BLaER1 (cell line): ENCODE data around the gene GYG2.
"Not testable (repeated sequence)": the region's sequence is repeated elsewhere in the genome, so short reads cannot be mapped to it uniquely, and the experiment has no call there.

Source experiments
- H3K27ac ChIP-seq: shearing (Covaris generic); formaldehyde crosslinking; 2 replicates; pipeline ENCODE4 v1.8.1; 2022
- H3K27me3 ChIP-seq: shearing (Covaris generic); formaldehyde crosslinking; 2 replicates; pipeline ENCODE4 v1.8.1; 2022
- H3K36me3 ChIP-seq: shearing (Covaris generic); formaldehyde crosslinking; 2 replicates; pipeline ENCODE4 v1.8.1; 2022
- H3K4me1 ChIP-seq: shearing (Covaris generic); formaldehyde crosslinking; 2 replicates; pipeline ENCODE4 v1.8.1; 2022
- H3K4me2 ChIP-seq: shearing (Covaris generic); formaldehyde crosslinking; 2 replicates; pipeline ENCODE4 v1.8.1; 2022
- H3K4me3 ChIP-seq: shearing (Covaris generic); formaldehyde crosslinking; 2 replicates; pipeline ENCODE4 v1.8.1; 2022
- H3K9ac ChIP-seq: shearing (Covaris generic); formaldehyde crosslinking; 2 replicates; pipeline ENCODE4 v1.8.1; 2022
- H3K9me3 ChIP-seq: shearing (Covaris generic); formaldehyde crosslinking; 2 replicates; pipeline ENCODE4 v1.8.1; 2022
- H4K20me1 ChIP-seq: shearing (Covaris generic); formaldehyde crosslinking; 2 replicates; pipeline ENCODE4 v1.8.1; 2022
- Cebpa-rat ChIP-seq: shearing (Covaris generic); IDR thresholded peaks from 2 replicates; pipeline ENCODE4 v1.8.1; 2022

The GYG2 gene

DNA sequence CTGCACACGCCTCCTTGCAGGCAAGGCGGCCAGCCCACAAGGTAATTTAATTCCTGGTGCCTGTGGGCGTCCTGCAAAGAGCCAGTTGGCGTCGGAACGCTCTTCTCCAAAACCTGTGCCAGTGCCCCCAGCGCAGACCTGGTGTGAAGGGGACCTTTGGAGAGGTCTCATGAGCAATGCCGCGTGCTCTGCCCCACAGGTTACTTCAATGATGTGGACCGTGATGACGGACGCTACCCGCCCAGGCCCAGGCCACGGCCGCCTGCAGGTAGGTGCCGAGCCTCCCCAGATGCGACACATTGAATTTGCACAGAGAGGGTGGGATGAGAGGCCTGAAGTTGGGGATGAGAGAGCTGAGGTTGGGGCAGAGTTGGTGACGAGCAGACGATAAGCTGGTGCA, 34.4 kb upstream of the GYG2 start:
- peaks cover 31% of the 10 kb centered on the region for H3K4me1 ChIP-seq
- H3K9ac ChIP-seq, result no peak overlapping the region
- H4K20me1 ChIP-seq, result no peaks in the 10 kb centered on the region
- H3K4me2 ChIP-seq, result no peak overlapping the region
- no peaks in the 10 kb centered on the region for H3K27me3 ChIP-seq
- H3K4me3 ChIP-seq, result no peak overlapping the region
- TF ChIP-seq Cebpa-rat, result no peak
- H3K9me3 ChIP-seq, result no peaks in the 10 kb centered on the region
- no peaks in the 10 kb centered on the region for H3K36me3 ChIP-seq
- H3K27ac ChIP-seq, result no peak overlapping the region

DNA sequence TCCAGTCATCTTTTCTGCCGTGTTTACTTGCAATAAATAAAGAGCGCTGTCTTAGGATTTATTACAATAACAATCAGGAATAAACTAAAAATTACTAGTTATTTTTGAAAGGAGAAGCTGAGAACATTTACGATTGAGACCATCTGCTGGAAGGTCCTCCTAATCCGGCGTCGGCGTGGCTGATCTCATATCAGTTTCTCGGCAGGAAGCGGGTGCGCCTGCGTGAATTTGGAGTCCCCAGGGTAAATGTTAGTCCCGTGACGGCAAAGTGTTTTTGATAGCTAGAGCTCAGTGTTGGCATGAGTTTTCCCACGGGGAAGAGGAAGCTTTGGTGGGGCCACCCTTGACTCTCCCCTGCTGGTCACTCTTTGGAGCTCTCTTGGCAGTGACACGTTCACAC, 31.9 kb upstream of the GYG2 start:
- Histone ChIP-seq H3K4me2 (peak overlapping the region; percentile 76), H3K4me1 (peaks cover 40% of the 10 kb centered on the region), H3K4me3 (peak overlapping the region; percentile 38; the same call in 1 of the 2 replicates)
- not testable (repeated sequence) for H3K9me3 ChIP-seq, H3K27ac ChIP-seq, H3K9ac ChIP-seq, H3K36me3 ChIP-seq, H4K20me1 ChIP-seq, H3K27me3 ChIP-seq

DNA sequence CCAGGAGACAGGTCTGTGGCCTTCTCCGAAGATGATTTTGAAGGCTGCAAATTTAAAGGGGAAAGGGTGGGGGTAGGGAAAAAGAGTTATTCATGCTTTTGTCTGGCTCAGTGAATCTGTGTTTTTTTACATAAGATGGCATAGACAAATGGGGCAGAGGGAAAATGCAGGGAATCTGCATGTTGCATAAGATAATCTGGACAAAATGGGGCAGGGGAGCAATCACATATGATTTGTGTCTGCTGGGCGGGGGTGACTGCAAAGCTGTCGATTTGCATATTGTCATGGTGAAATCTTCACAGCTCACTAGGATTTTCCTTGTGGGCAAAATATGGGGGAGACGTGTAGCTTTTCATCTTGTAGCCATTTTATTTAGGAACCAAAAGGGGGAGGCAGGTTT, 29.4 kb upstream of the GYG2 start:
- Histone ChIP-seq H3K4me1 (peaks cover 52% of the 10 kb centered on the region), H3K9ac (no peak overlapping the region), H3K27ac (no peak overlapping the region), H3K4me3 (no peak overlapping the region), H3K9me3 (no peaks in the 10 kb centered on the region), H3K27me3 (no peaks in the 10 kb centered on the region), H3K4me2 (peak overlapping the region; percentile 40), H3K36me3 (no peaks in the 10 kb centered on the region), H4K20me1 (no peaks in the 10 kb centered on the region)
- TF ChIP-seq Cebpa-rat, result no peak

DNA sequence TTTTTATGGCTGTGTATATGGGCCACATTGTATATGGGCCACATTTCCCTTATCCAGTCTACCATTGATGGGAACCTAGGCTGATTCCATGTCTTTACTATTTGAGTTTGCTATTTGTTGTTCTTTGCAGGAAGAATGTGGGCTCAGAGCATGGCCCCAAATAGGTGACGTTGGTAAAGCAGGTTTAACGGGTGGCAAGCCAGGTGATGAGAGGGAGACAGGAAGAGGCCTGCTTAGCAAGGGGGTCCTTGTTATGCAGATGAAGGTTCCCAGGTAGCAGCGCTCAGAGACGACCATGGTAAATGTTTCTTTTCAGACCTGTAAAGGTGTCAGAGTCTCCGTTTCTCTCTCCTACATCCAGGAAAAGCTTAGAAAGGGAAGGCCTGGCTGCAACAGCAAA, 28.8 kb upstream of the GYG2 start:
- not testable (repeated sequence) for H3K36me3 ChIP-seq, H3K4me3 ChIP-seq, H3K27ac ChIP-seq, H3K9ac ChIP-seq, H3K9me3 ChIP-seq, H4K20me1 ChIP-seq, H3K27me3 ChIP-seq
- Histone ChIP-seq H3K4me1 (peaks cover 58% of the 10 kb centered on the region), H3K4me2 (peak overlapping the region; percentile 40; the same call in 1 of the 2 replicates)

DNA sequence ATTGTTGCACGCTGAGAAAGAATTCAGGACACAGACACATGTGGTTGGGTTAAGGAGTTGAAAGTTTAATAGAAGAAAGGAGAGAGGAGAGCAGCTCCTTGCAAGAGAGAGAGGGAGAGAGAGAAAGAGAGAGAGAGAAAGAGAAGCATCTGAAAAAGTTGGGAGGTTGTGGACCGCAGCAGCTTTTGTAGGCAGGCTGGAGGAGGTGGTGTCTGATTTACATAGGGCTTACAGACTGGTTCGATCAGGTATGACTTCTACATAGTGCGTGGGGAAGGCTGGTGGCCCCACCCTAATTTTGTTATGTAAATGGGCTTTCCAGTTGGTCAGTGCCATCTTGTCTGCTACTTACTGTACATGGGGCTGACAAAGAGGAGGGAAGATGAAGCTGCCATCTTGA, 27.5 kb upstream of the GYG2 start:
- H3K9ac ChIP-seq, result no peak overlapping the region
- H3K4me2 ChIP-seq, result no peak overlapping the region
- no peak overlapping the region for H3K4me3 ChIP-seq
- H3K36me3 ChIP-seq, result no peaks in the 10 kb centered on the region
- H3K9me3 ChIP-seq, result no peaks in the 10 kb centered on the region
- H3K4me1 ChIP-seq, result peaks cover 64% of the 10 kb centered on the region
- H3K27me3 ChIP-seq, result no peaks in the 10 kb centered on the region
- H4K20me1 ChIP-seq, result no peaks in the 10 kb centered on the region
- TF ChIP-seq Cebpa-rat, result no peak
- no peak overlapping the region for H3K27ac ChIP-seq

DNA sequence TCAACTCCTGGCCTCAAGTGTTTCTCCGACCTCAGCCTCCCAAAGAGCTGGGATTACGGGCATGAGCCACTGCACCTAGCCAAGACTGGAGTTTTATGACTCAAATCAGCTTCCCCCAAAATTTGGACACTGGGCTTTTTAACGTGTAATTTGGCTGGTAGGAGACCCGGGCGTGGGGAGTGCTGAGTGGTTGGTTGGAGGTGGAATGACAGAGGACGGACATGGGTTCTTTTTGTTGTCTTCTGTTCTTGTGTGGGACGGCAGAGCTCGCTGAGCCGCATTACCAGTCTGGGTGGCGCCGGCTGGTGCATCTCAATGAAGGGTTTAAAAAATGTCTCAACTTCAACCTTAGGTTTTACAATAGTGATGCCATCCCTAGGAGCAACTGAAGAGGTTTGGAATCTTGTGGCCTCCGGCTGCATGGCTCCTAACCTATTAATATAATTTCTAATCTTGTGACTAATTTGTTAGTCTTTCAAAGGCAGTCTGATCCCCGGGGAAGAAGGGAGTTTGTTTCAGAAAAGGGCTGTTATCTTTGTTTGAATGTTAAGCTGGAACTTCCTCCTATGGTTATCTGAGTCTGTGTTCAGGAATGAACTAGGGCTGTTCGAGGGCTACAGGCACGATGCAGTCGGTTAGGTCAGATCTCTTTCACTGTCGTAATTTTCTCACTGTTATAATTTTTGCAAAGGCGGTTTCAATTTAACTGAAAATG, 26.2 kb upstream of the GYG2 start:
- Histone ChIP-seq H3K4me1 (peaks cover 52% of the 10 kb centered on the region), H3K4me2 (peak overlapping the region; percentile 77), H3K9ac (0 out of 2 replicates have a peak overlapping the region, but pooled peaks have one; percentile 48), H3K27ac (peak overlapping the region; percentile 37; the same call in 1 of the 2 replicates)
- H3K9me3 ChIP-seq, H3K36me3 ChIP-seq, H3K27me3 ChIP-seq, H3K4me3 ChIP-seq, H4K20me1 ChIP-seq: not testable (repeated sequence)

DNA sequence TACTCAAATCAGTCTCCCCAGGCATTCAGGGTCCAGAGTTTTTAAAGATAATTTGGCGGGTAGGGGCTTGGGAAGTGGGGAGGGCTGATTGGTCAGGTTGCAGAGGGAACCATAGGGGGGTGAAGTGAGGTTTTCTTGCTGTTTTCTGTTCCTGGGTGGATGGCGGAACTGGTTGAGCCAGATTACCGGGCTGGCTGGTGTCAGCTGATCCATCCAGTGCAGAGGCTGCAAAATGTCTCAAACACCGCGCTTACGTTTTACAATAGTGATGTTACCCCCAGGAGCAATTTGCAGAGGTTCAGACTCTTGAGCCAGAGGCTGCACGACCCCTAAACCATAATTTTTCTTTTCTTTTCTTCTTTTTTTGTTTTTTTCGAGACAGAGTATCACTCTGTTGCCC, 25.2 kb upstream of the GYG2 start:
- not testable (repeated sequence) for H4K20me1 ChIP-seq, H3K9ac ChIP-seq, H3K9me3 ChIP-seq, H3K27ac ChIP-seq, H3K4me3 ChIP-seq, H3K27me3 ChIP-seq, H3K36me3 ChIP-seq
- H3K4me2 ChIP-seq, result peak overlapping the region; percentile 77; the same call in 1 of the 2 replicates
- H3K4me1 ChIP-seq, result peaks cover 47% of the 10 kb centered on the region

DNA sequence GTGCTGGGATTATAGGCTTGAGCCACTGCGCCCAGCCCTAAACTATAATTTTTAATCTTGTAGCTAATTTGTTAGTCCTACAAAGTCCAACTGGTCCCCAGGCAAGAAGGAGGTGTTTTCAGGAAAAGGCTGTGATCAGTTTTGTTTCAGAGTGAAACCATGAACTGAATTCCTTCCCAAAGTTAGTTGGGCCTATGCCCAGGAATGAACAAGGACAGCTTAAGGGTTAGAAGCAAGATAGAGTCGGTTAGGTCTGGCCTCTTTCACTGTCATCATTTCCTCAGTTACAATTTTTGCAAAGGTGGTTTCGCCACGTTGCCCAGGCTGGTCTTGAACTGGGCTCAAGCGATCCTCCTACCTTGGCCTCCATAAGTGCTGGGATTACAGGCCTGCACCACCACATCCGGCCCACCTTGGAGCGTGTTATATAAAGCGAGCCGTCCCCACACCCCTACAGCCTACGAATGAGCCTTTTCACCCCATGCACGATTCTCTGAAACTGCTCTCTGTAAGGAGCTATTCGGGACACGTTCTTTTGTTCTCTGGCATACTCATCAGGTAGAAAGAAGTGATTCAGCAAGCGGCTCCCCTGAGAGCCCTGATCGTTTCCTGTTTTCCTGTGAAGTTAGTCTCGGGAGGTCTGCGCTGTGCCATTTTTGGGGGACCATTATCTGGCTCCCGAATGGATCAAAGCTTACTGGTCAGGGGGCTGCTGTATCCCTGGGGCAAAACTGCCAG, 24.5 kb upstream of the GYG2 start:
- H3K9ac ChIP-seq, H3K27ac ChIP-seq, H3K9me3 ChIP-seq, H3K27me3 ChIP-seq, H3K4me3 ChIP-seq, H3K36me3 ChIP-seq, H4K20me1 ChIP-seq: not testable (repeated sequence)
- H3K4me2 ChIP-seq, result peak overlapping the region; percentile 30; the same call in 1 of the 2 replicates
- peaks cover 44% of the 10 kb centered on the region for H3K4me1 ChIP-seq

DNA sequence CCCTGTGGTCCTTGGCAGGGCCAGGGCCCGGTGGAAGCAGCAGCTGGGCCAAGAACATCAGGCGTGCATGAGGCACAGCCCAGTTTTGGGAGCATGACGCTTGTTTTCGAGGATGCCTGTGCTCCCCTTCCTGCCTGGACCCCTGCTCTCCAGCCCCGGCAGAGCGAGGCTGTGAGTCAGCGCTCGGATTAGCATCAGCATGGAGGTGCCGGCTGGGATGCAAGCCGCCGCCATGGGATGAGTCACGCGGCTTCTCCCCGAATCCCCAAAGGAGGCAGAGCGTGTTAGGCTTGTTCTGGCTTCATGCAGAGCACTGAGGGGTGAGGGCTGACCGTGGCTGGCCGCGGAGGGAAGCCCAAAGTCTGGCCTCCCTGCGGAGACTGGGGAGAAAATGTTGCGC, 23.9 kb upstream of the GYG2 start:
- H3K9ac ChIP-seq, H3K36me3 ChIP-seq, H3K4me3 ChIP-seq, H3K27ac ChIP-seq, H3K27me3 ChIP-seq, H4K20me1 ChIP-seq, H3K9me3 ChIP-seq: not testable (repeated sequence)
- peak overlapping the region; percentile 30; the same call in 1 of the 2 replicates for H3K4me2 ChIP-seq
- H3K4me1 ChIP-seq, result peaks cover 38% of the 10 kb centered on the region

DNA sequence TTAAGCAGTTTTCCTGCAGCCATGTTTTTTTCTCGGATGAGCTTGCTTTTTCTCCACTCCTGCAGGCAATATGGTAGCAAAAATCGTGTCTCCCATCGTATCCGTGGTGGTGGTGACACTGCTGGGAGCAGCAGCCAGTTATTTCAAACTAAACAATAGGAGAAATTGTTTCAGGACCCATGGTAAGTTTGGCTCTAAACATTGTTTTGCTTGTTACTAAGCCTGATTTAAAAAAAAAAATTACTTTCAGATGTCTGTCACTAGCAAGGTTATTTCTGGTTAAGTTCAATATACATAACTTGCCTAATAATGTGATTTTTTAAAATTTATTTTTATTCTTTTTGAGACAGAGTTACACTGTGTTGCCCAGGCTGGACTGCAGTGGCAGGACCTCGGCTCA, 17.5 kb upstream of the GYG2 start:
- H3K9ac ChIP-seq, result no peak overlapping the region
- no peaks in the 10 kb centered on the region for H4K20me1 ChIP-seq
- no peaks in the 10 kb centered on the region for H3K36me3 ChIP-seq
- peak overlapping the region; percentile 54 for H3K4me2 ChIP-seq
- peaks cover 15% of the 10 kb centered on the region for H3K4me1 ChIP-seq
- H3K4me3 ChIP-seq, result no peak overlapping the region
- H3K9me3 ChIP-seq, result no peaks in the 10 kb centered on the region
- H3K27me3 ChIP-seq, result no peaks in the 10 kb centered on the region
- no peak overlapping the region for H3K27ac ChIP-seq
- TF ChIP-seq Cebpa-rat, result no peak

DNA sequence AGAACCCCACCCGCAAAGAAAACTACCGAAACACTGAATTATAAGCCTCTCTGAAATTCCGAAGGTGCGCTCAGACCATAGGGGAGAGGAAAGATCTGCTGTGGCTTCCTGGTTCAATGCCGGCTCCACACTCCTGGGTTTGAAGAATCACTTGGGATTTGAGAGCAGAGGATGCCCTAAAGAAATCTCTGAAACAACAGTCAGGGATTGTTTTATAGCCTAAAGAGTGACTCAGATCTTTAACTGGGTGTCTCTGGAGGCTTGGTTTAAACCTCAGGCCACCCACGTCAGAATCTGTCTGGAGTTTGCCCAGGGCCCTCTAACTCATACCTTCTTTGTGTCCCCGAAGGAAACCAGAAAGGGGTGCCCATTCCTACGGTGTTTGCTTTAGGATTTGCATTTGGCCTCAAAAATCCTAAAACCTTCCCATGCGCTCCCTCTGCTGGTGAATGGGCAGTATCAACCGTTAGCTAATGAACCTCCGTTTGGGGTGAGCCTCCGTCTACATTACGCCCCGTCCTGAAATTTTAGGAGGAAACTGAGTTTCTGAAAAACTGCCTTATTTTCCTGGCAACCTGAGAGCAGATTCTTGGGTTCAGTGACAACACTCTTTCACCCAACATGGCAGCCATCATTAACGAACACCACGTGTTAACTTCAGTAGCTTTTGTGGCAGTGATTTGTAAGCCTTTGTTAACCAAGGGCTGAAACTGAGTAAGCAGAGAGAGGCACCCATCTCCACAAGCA, 16.4 kb upstream of the GYG2 start:
- not testable (repeated sequence) for H3K4me3 ChIP-seq, H3K36me3 ChIP-seq, H4K20me1 ChIP-seq, H3K9me3 ChIP-seq, H3K27me3 ChIP-seq, H3K27ac ChIP-seq, H3K9ac ChIP-seq
- Histone ChIP-seq H3K4me2 (peak overlapping the region; percentile 54), H3K4me1 (peaks cover 18% of the 10 kb centered on the region)
